NCI-H1417 (cell line): ENCODE data around the gene TET2.

Source experiments
- DNase-seq, 3 experiments: peaks; one replicate each; lab custom pipeline; 2025; lab: John Stamatoyannopoulos, UW

TET2 gene

GRCh38 chr4:105182211-105182610, 35.5 kb downstream of the TET2 start:
- DNase-seq, result peak in 1 of 3 experiments; percentile 8

- DNase-seq, result peak in 1 of 3 experiments; percentile 21
Measured at GRCh38 chr4:105184316-105184980, 37.8 kb downstream of the TET2 start.

GRCh38 chr4:105186701-105187161, 40.1 kb downstream of the TET2 start:
- DNase-seq, result no peak

DNA sequence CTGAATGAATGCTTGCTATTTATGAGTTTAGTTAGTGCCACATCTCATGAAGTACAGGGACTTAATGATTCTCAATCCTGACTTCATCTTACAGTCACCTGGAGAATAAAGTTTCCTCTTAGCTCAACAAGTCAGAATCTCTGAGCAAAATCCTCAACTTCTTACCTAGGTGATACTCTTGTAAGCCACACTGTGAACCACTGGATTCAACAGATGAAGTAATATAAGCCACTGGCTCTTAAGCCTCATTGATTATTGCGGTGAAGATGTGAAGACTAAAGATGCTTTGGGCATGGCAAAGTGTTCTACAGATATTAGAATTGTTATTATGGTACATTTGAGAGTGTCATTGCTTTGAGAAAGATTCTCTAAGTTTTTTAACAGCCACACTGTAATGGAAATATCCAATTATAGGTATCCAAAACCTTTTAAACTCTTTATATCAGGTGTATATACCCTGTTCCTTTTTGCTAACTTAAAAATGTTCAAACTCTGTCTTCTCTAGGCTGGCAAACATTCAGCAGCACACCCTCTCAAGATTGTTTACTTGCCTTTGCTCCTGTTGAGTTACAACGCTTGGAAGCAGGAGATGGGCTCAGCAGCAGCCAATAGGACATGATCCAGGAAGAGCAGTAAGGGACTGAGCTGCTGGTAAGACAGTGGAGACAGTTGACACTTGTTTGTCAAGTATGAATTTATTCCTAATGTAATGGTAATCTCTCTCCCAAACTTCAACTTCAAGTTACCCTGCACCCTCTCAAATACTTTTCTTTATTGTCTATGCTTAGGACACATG, 43.4 kb downstream of the TET2 start:
- peak in 1 of 3 experiments; percentile 8 for DNase-seq

- DNase-seq, result peak in 2 of 3 experiments; percentile 43 to 64
Measured at GRCh38 chr4:105191621-105192210, 45.0 kb downstream of the TET2 start.

GRCh38 chr4:105192474-105192873, 45.8 kb downstream of the TET2 start:
- DNase-seq, result no peak

- DNase-seq, result no peak
Measured at GRCh38 chr4:105192910-105193309, 46.2 kb downstream of the TET2 start.

- no peak for DNase-seq
Measured at GRCh38 chr4:105193536-105193935, 46.9 kb downstream of the TET2 start.

- DNase-seq, result no peak
Measured at GRCh38 chr4:105194328-105195231, 47.9 kb downstream of the TET2 start.

- DNase-seq, result peak in 1 of 3 experiments; percentile 4
Measured at GRCh38 chr4:105196523-105197145, 50.0 kb downstream of the TET2 start.

GRCh38 chr4:105197777-105198176, 51.1 kb downstream of the TET2 start:
- no peak for DNase-seq

DNA sequence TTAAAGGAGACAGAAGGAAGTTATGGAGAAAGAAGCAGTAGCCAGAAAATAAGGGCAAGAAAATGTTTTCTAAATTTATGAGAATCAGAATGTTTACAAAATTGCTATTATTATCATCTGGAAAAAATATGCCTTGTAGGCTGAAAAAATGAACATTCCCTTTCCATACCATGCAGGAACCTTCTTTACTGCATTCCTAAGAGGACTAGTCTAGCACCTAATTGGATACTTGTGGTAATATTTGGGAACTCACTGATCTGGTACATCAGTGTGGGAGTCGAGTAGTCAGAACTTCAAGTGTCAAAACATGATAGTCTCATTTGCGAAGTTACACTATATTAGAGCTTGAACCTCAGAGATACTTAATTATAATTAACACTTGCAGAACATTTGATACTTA, 51.9 kb downstream of the TET2 start:
- no peak for DNase-seq

DNA sequence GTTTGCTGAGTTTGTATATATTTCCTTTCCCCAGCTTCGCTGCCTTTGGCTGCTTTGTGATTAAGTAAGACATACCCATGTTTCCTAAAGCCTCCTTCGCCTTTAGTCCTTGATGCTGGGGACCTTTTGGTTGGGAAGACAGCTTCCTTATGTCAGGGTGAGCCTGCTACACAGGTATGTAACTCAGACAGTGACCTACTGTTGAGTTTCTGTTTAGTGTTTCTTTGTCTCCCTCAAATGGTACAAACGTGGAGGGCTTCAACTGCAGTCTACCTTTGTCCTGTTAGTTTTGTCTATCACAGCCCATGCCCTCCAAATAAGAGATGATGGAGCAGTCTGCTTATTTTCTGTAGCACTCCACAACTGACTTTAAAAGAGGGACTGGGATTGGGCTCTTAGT, 59.5 kb downstream of the TET2 start:
- DNase-seq, result no peak

- no peak for DNase-seq
Measured at GRCh38 chr4:105207386-105207785, 60.7 kb downstream of the TET2 start.

GRCh38 chr4:105208561-105208960, 61.9 kb downstream of the TET2 start:
- DNase-seq, result peak in 1 of 3 experiments; percentile 16

GRCh38 chr4:105210916-105211315, 64.2 kb downstream of the TET2 start:
- DNase-seq, result no peak

DNA sequence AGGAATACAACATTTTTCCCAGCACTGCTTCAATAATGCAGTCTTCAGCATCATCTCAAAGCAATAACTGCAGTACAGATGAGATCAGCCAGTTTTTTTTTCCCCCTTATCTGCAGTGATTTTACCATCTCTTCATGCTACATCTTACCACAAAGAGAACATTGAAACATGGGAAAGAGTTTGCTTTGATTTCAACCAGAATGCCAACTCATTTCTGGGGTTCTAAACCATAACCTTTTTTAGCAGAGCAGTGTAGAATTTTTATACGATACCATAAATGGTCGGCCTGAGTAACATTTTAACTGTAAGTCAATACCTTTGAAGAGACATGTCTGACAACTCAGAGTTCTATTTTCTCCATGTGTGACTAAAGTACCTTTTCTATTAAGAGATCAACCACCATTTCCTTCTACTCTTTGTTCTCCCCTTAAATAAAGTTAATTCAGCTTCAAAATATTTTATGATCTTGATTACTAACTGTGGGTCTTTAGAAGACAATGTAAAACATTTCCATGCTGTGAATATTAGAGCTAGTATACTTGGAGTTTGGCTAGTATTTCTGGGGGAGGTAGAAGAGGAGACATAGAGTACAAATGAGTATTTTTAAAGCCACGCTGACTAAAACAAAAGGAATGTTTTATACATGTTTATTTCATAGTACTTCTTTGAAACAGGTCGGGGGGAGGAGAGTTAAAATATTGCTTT, 69.1 kb downstream of the TET2 start:
- DNase-seq, result no peak

- peak in 1 of 3 experiments; percentile 60 for DNase-seq
Measured at GRCh38 chr4:105225500-105225899, 78.8 kb downstream of the TET2 start.

DNA sequence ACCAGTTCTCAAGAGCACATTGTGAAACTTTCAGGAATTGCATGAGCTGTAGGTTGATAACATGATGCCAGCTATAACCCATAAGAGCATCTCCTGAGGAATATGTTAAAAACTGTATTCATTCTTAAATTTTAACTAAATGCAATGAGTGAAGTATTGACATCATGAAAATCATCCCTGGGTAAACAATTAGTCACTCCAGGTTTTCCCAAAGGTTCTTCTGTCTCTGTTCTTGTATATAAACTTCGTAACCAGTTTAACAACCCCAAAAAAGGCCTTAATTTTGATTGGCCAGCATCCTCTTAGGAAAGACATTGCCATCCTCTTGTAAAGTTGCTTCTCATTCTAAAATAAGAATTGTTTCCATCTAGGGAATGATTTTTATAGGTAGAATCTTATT, 80.4 kb downstream of the TET2 start:
- no peak for DNase-seq

GRCh38 chr4:105230287-105230686, 83.6 kb downstream of the TET2 start:
- no peak for DNase-seq

DNA sequence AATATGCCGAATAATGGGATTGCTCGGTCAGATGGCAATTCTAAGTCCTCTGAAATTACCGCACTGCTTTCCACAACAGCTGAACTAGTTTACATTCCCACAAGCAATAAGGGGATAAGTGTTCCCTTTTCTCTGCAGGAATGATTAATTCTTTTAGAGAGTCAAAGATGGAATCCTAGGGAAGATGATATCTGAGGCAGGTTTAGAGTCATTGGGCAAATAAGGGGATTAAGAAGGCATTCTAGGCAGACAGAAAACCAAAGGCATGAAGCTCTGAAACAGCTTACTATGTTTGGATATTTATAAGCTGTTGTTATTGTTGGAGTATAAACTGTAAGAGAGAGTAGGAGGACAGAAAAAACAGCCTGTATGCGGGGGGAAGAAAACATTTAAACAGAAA, 85.7 kb downstream of the TET2 start:
- no peak for DNase-seq
